Measurements from ENCODE around the gene TMCO2.

GRCh38 chr1:40241362-40241761 lies 6.4 kb upstream of the TMCO2 start:
- TF ChIP-seq POLR2A (IDR thresholded peaks at IDR 0.05; ENCODE audit: extremely low read depth, insufficient read length): no peak
- TF ChIP-seq CTCF (IDR thresholded peaks at IDR 0.05; ENCODE audit: low read depth, low read length): no peak
- TF ChIP-seq, protein P1, sequence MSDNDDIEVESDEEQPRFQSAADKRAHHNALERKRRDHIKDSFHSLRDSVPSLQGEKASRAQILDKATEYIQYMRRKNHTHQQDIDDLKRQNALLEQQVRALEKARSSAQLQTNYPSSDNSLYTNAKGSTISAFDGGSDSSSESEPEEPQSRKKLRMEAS (IDR thresholded peaks at IDR 0.05; ENCODE audit: low read depth, low read length): no peak
